Calu3 (cell line): ENCODE data around the gene ZNF835. TPM values are rescaled to one million over a fixed set of nuclear protein-coding genes. Genes with fewer than 3 reads are reported as not detected.

ENCODE experiments used
- Bru-seq: library from RNA; stranded (reverse); fragments of 400-500 nt; gene quantifications from one replicate; lab custom pipeline; 2021; lab: Mats Ljungman, UMichigan
- BruChase-seq, 2 experiments: library from RNA; stranded (reverse); fragments of 400-500 nt; gene quantifications; one replicate each; lab custom pipeline; 2021; lab: Mats Ljungman, UMichigan
- BruUV-seq: library from RNA; stranded (reverse); fragments of 400-500 nt; replicated peaks from 2 replicates; lab custom pipeline; 2021; lab: Mats Ljungman, UMichigan
- CTCF ChIA-PET: fragments of 300-600 bp; sonication (Branson Sonifier 250); formaldehyde crosslinking; loops from one replicate; lab custom pipeline; 2022; ENCODE audit warnings: antibody characterized with exemption; lab: Charles Lee
- DNase-seq: peaks from one replicate; pipeline ENCODE4 v3.0.0; 2022
- H3K27ac Mint-ChIP-seq: one replicate; pipeline ENCODE4 v1.8.0; 2022; ENCODE audit warnings: mixed read lengths; ENCODE audit not compliant: unreplicated experiment
- H3K27me3 Mint-ChIP-seq: one replicate; pipeline ENCODE4 v1.8.0; 2022; ENCODE audit warnings: mixed read lengths; ENCODE audit not compliant: unreplicated experiment
- H3K36me3 Mint-ChIP-seq: one replicate; pipeline ENCODE4 v1.8.0; 2022; ENCODE audit warnings: mild to moderate bottlenecking, moderate library complexity, mixed read lengths; ENCODE audit not compliant: insufficient read depth, unreplicated experiment
- H3K4me1 Mint-ChIP-seq: one replicate; pipeline ENCODE4 v1.8.0; 2022; ENCODE audit warnings: mild to moderate bottlenecking, low read depth, mixed read lengths; ENCODE audit not compliant: unreplicated experiment
- H3K4me3 Mint-ChIP-seq: one replicate; pipeline ENCODE4 v1.8.0; 2022; ENCODE audit warnings: mild to moderate bottlenecking, low read depth, moderate library complexity, mixed read lengths; ENCODE audit not compliant: unreplicated experiment
- H3K9me3 Mint-ChIP-seq: one replicate; pipeline ENCODE4 v1.8.0; 2022; ENCODE audit warnings: low read depth, mixed read lengths; ENCODE audit not compliant: unreplicated experiment
- CTCF ChIP-seq: fragments of 200-600 bp; IDR thresholded peaks from one replicate; pipeline ENCODE4 v1.8.0; 2022; ENCODE audit warnings: antibody characterized with exemption; ENCODE audit not compliant: unreplicated experiment
- intact Hi-C: fragments of 100-400 bp; cut with micrococcal nuclease; formaldehyde crosslinking; loops from one replicate; pipeline ENCODE4 v1.10.0; 2022; ENCODE audit not compliant: unreplicated experiment
- long read RNA-seq: library from polyadenylated mRNA; stranded (forward); transcript quantifications from one replicate; pipeline ENCODE4 v2.0.0, GENCODE V29; 2022
- total RNA-seq: library from RNA; stranded (reverse); gene quantifications from 2 replicates; pipeline ENCODE4 v1.2.3, GENCODE V29; 2022

Gene ZNF835
- not detected in 2 replicates for total RNA-seq
- not detected for Bru-seq, nascent RNA
- not detected for BruChase-seq, experiment 1, labeled RNA remaining after a 6-hour chase
- BruChase-seq, experiment 2, labeled RNA remaining after a 2-hour chase = not detected
- long read RNA-seq = 0 reads

DNA sequence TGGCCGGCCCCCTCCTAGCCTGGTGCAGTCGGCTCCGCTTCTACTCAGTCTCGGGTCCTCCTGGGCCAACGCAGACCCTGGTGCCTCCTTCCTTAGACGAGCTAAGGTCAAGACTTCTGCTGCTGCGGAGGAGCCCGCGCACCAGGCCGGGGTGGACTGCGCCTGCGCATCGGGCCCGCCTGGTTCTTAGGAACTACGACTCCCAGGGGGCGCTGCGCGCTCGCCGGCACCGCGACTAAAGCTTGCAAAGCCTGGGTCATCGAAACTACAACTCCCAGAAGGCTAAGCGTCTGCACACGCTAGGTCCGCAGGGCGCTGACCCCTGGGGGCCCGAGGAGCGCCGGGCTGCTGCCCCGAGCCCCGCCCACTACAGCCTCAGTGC lies at the start of gene ZNF835:
Gene ZNF835, minus strand, starts transcription at position 145 of the 382 bp plus-strand sequence. CDS start 6,559 bp downstream, outside the sequence.
- intact Hi-C loops = no loop called here

GRCh38 chr19:56720281-56720680 lies 48.7 kb upstream of the ZNF835 start:
- Mint-ChIP-seq H3K27me3 (no peaks in the 10 kb centered on the region), H3K4me3 (no peak overlapping the region), H3K36me3 (no peaks in the 10 kb centered on the region), H3K9me3 (peaks cover 28% of the 10 kb centered on the region), H3K4me1 (no peaks in the 10 kb centered on the region), H3K27ac (no peak overlapping the region)
- CTCF ChIA-PET = no interaction called here
- TF ChIP-seq CTCF = no peak
- no peak for DNase-seq
- intact Hi-C loops = no loop called here
- BruUV-seq = no TSS peak

More for the DNA sequence above, at the start of gene ZNF835:
- Mint-ChIP-seq H3K27me3 (no peaks in the 10 kb centered on the region), H3K36me3 (no peaks in the 10 kb centered on the region), H3K27ac (no peak within 1 kb of the TSS), H3K4me3 (no peak within 1 kb of the TSS), H3K4me1 (no peaks in the 10 kb centered on the region), H3K9me3 (peaks cover 15% of the 10 kb centered on the region)
- BruUV-seq = no TSS peak
- no peak for DNase-seq
- TF ChIP-seq CTCF = no peak
- CTCF ChIA-PET = no interaction called here

DNA sequence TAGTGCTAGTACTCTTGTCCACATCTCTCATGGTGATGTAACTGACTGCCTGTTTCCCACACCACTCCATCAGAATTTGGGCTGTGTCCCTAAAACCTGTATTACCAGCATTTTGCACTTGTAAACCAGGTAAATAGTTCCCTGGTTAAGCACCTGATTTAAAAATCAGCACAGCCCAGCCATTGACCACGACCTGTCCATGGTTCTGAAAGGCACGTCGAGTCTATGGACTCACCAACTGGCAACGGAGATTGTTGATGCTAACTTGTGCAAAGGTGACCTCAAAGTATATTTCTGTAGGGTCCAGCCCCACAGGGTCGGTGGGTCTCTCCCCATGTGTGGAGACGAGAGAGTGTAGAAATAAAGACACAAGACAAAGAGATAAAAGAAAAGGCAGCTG lies 46.7 kb upstream of the ZNF835 start:
- BruUV-seq = no TSS peak
- CTCF ChIA-PET = no interaction called here
- no peaks in the 10 kb centered on the region for H3K4me1 Mint-ChIP-seq
- no peak overlapping the region for H3K27ac Mint-ChIP-seq
- TF ChIP-seq CTCF = no peak
- H3K9me3 Mint-ChIP-seq = peaks cover 21% of the 10 kb centered on the region
- H3K4me3 Mint-ChIP-seq = no peak overlapping the region
- no peak for DNase-seq
- no peaks in the 10 kb centered on the region for H3K36me3 Mint-ChIP-seq
- intact Hi-C loops = no loop called here
- no peaks in the 10 kb centered on the region for H3K27me3 Mint-ChIP-seq

DNA sequence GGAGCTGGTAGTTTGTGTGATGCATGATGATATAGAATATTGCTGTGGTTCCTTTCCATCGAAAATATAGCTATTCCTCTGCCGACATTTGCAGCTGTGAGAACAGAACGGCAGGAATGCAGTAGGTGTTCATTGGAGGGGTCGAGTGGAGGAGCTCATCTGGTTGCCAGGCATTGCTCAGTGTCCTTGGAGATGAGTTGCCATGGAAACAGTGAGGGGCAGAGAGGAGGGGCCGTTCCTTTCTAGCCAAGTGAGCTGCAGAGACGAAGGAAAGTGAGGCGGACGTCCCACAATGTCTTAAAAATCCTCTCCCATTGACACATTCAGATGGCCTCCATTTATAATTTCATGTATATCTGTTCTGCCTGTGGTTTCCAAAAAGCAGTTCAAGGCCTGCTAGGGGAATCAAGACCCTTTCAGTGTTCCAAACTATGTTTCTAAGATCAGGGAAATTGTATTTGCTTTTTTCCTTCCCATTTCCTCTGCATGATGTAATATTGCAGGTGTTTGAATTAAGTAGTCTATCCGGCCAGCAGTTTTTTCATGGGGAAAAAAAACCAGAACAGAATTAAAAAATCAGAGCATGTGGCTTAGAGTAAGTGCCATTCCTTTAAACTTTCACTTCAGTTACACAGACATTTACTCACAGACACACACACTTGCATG lies 41.2 kb upstream of the ZNF835 start:
- no peaks in the 10 kb centered on the region for H3K4me1 Mint-ChIP-seq
- no peaks in the 10 kb centered on the region for H3K36me3 Mint-ChIP-seq
- no peaks in the 10 kb centered on the region for H3K27me3 Mint-ChIP-seq
- BruUV-seq = no TSS peak
- no peak for TF ChIP-seq CTCF
- H3K27ac Mint-ChIP-seq = no peak overlapping the region
- CTCF ChIA-PET = no interaction called here
- peaks cover 16% of the 10 kb centered on the region for H3K9me3 Mint-ChIP-seq
- H3K4me3 Mint-ChIP-seq = no peak overlapping the region
- DNase-seq = no peak
- intact Hi-C loops = no loop called here
